22Rv1 (cell line): Measurements from ENCODE around the gene MMP20.

Source experiments
- H3K27ac ChIP-seq: fragments of 450-650 bp; 2 replicates; pipeline ENCODE4 v1.5.1; 2017
- CTCF ChIP-seq: fragments of 450-650 bp; IDR thresholded peaks from 2 replicates; pipeline ENCODE4 v1.5.1; 2017; ENCODE audit warnings: mild to moderate bottlenecking
- ZFX ChIP-seq: fragments of 450-650 bp; IDR thresholded peaks from 2 replicates; pipeline ENCODE4 v1.6.1; 2017; ENCODE audit warnings: antibody characterized with exemption, borderline replicate concordance

The MMP20 gene

GRCh38 chr11:102587722-102588121, 37.4 kb downstream of the MMP20 start:
- TF ChIP-seq ZFX (no peak), CTCF (no peak)
- H3K27ac ChIP-seq = no peak overlapping the region

DNA sequence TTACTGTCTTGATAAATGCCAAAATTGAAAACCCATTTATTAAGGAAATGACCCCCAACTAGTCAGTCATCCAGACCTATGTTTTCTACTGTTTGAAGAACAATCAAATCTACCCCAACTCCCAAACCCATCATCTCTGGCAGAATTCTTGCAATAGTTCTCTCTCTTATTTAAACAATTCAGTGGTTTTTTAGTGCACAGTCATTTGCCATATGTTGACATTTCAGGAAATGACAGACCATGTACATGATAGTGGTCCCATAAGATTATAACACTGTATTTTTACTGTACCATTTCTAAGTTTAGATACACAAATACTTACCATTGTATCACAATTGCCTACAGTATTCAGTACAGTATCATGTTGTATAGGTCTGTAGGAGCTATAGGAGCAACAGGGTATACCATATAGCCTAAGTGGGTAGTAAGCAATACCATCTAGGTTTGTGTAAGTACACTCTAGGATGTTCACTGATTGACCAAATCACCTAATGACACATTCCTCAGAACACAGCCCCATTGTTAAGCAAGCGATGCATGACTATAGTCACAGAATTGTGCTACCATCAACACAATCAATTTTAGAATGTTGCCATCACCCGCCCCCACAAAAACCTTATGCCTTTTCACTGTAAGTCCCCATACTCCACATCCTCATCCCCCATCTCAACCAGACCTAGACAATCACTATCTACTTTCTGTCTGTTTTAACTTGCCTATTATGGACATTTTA, 41.8 kb downstream of the MMP20 start:
- TF ChIP-seq ZFX (no peak), CTCF (no peak)
- no peak overlapping the region for H3K27ac ChIP-seq

- no peak for TF ChIP-seq ZFX
- no peak for TF ChIP-seq CTCF
- H3K27ac ChIP-seq = no peak overlapping the region
These were observed 43.0 kb downstream of the MMP20 start for GRCh38 chr11:102582140-102582539.

DNA sequence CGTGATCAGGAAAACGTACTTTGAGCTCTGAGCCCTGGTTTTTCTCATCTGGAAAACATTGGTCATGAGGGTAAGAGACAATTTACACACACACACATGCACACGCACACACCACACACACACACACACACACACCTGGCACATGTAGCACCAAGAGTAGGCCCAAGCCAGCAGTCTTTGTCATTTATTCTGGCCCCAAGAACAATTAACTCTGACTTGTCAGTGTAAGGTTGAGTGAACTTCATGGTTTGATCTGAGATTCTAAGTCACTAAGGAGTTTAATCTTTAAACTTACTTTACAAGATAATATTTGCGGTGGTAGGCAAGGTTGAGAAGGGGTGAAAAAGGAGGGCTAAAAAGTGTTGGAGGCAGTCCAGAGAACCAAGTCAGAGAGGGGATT, 44.1 kb downstream of the MMP20 start:
- H3K27ac ChIP-seq = no peak overlapping the region
- TF ChIP-seq ZFX = no peak
- TF ChIP-seq CTCF = no peak

DNA sequence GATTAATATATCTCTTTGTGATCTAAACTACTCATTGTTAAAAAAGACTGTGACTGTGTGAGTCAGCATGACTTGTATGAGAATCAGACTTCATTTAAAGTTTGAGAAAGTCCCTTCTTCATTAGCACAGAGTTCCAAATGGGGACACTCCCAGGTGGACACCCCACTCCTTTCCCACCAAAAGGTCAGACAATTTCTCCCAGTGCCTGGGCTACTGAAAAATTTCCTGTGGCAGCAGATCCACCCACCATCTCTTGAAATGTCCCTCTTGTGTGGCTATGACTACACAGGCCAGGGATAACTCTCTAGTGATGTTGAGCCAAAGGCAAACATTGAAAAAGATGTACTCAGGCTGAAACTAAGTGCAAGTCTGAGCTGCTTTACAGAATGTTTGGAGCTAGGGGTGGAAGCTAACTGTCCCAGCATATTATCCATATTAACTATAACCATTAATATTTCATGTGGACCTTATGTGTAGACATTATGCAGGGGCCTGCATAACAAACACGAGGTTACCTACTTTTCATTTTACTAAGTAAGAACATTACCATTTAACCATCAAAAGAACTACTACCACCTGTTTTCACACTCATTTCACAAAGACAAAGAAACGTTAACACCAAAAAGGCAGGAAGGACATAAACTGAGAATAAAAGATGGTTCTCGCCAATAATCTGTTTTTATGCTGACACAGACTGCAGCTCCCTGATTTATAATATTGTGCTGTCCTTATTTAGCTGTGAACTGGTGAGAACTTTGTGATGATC, 44.8 kb downstream of the MMP20 start:
- H3K27ac ChIP-seq = no peak overlapping the region
- TF ChIP-seq ZFX = no peak
- no peak for TF ChIP-seq CTCF

GRCh38 chr11:102577723-102578122, 47.4 kb downstream of the MMP20 start:
- TF ChIP-seq CTCF (no peak), ZFX (no peak)
- H3K27ac ChIP-seq = no peak overlapping the region

GRCh38 chr11:102577182-102577581, 48.0 kb downstream of the MMP20 start:
- TF ChIP-seq ZFX (no peak), CTCF (no peak)
- H3K27ac ChIP-seq = no peak overlapping the region
